ENCODE measurements around the gene HIF3A. TPM values are rescaled to one million over a fixed set of nuclear protein-coding genes. Genes with fewer than 3 reads are reported as not detected.
"Not testable (repeated sequence)": the region's sequence is repeated elsewhere in the genome, so short reads cannot be mapped to it uniquely, and the experiment has no call there.

HIF3A gene
- total RNA-seq, 1 donor from 2014 or later: 12.6 TPM

GRCh38 chr19:46309056-46309455 is 12.2 kb downstream of the HIF3A start:
- no peak overlapping the region for H3K9ac ChIP-seq (ENCODE audit: low read length)
- no peaks in the 10 kb centered on the region for H3K27me3 ChIP-seq (ENCODE audit: insufficient read depth, low read length)
- Mint-ChIP-seq H3K27me3 (ENCODE audit: low read depth, unreplicated experiment) (no peaks in the 10 kb centered on the region), H3K9me3 (ENCODE audit: unreplicated experiment) (peaks cover 26% of the 10 kb centered on the region), H3K4me3 (ENCODE audit: unreplicated experiment) (no peak overlapping the region), H3K4me1 (ENCODE audit: low read depth, unreplicated experiment) (no peaks in the 10 kb centered on the region), H3K27ac (ENCODE audit: unreplicated experiment) (no peak overlapping the region), H3K36me3 (ENCODE audit: low read depth, unreplicated experiment) (peaks cover 43% of the 10 kb centered on the region)
- no peak overlapping the region for H3K4me2 ChIP-seq (ENCODE audit: low read length)
- H3K79me2 ChIP-seq (ENCODE audit: insufficient read depth, low read length): no peaks in the 10 kb centered on the region
- H3K4me3 ChIP-seq (ENCODE audit: insufficient read depth, low read depth, low read length): no peak overlapping the region
- no peaks in the 10 kb centered on the region for H3K36me3 ChIP-seq (ENCODE audit: insufficient read depth, low read length)
- no peaks in the 10 kb centered on the region for H4K20me1 ChIP-seq (ENCODE audit: insufficient read depth, low read length)
- no peak for DNase-seq (ENCODE audit: low read depth)
- TF ChIP-seq CTCF (IDR thresholded peaks at IDR 0.05; ENCODE audit: insufficient read depth, low read depth, low read length) (no peak), EZH2 (IDR thresholded peaks at IDR 0.05; ENCODE audit: insufficient read depth, low read length) (no peak)
- no peak for FAIRE-seq
- H3K4me1 ChIP-seq (ENCODE audit: insufficient read depth, low read length): no peaks in the 10 kb centered on the region
- H3K27ac ChIP-seq (ENCODE audit: low read depth, low read length): no peak overlapping the region
- H2AFZ ChIP-seq (ENCODE audit: low read depth, low read length): no peak overlapping the region
- H3K9me3 ChIP-seq (ENCODE audit: insufficient read depth, low read depth, low read length): no peaks in the 10 kb centered on the region

- Histone ChIP-seq H4K20me1 (ENCODE audit: insufficient read depth, low read length) (no peaks in the 10 kb centered on the region), H3K36me3 (ENCODE audit: insufficient read depth, low read length) (no peaks in the 10 kb centered on the region), H3K79me2 (ENCODE audit: insufficient read depth, low read length) (no peaks in the 10 kb centered on the region), H3K27ac (ENCODE audit: low read depth, low read length) (no peak overlapping the region), H3K9me3 (ENCODE audit: insufficient read depth, low read depth, low read length) (no peaks in the 10 kb centered on the region), H3K9ac (ENCODE audit: low read length) (no peak overlapping the region), H3K4me2 (ENCODE audit: low read length) (no peak overlapping the region), H2AFZ (ENCODE audit: low read depth, low read length) (no peak overlapping the region), H3K4me3 (ENCODE audit: insufficient read depth, low read depth, low read length) (no peak overlapping the region), H3K4me1 (ENCODE audit: insufficient read depth, low read length) (no peaks in the 10 kb centered on the region), H3K27me3 (ENCODE audit: insufficient read depth, low read length) (no peaks in the 10 kb centered on the region)
- FAIRE-seq (no peak), DNase-seq (ENCODE audit: low read depth) (no peak)
- no peaks in the 10 kb centered on the region for H3K4me1 Mint-ChIP-seq (ENCODE audit: low read depth, unreplicated experiment)
- no peak overlapping the region for H3K4me3 Mint-ChIP-seq (ENCODE audit: unreplicated experiment)
- H3K27ac Mint-ChIP-seq (ENCODE audit: unreplicated experiment): no peak overlapping the region
- H3K27me3 Mint-ChIP-seq (ENCODE audit: low read depth, unreplicated experiment): no peaks in the 10 kb centered on the region
- H3K9me3 Mint-ChIP-seq (ENCODE audit: unreplicated experiment): peaks cover 14% of the 10 kb centered on the region
- no peak for TF ChIP-seq CTCF (IDR thresholded peaks at IDR 0.05; ENCODE audit: insufficient read depth, low read depth, low read length)
- TF ChIP-seq EZH2 (IDR thresholded peaks at IDR 0.05; ENCODE audit: insufficient read depth, low read length): no peak
- peaks cover 30% of the 10 kb centered on the region for H3K36me3 Mint-ChIP-seq (ENCODE audit: low read depth, unreplicated experiment)
These were observed 14.6 kb downstream of the HIF3A start for GRCh38 chr19:46311444-46311843.

GRCh38 chr19:46313540-46314469 is 17.0 kb downstream of the HIF3A start:
- H3K79me2 ChIP-seq (ENCODE audit: insufficient read depth, low read length); H3K27me3 Mint-ChIP-seq (ENCODE audit: low read depth, unreplicated experiment); FAIRE-seq; H3K9me3 ChIP-seq (ENCODE audit: insufficient read depth, low read depth, low read length); H3K27me3 ChIP-seq (ENCODE audit: insufficient read depth, low read length); H3K4me1 ChIP-seq (ENCODE audit: insufficient read depth, low read length); H3K27ac ChIP-seq (ENCODE audit: low read depth, low read length); H4K20me1 ChIP-seq (ENCODE audit: insufficient read depth, low read length); H3K4me2 ChIP-seq (ENCODE audit: low read length); DNase-seq (ENCODE audit: low read depth); H3K9me3 Mint-ChIP-seq (ENCODE audit: unreplicated experiment); H3K4me1 Mint-ChIP-seq (ENCODE audit: low read depth, unreplicated experiment); H3K4me3 ChIP-seq (ENCODE audit: insufficient read depth, low read depth, low read length); H2AFZ ChIP-seq (ENCODE audit: low read depth, low read length); H3K9ac ChIP-seq (ENCODE audit: low read length); H3K27ac Mint-ChIP-seq (ENCODE audit: unreplicated experiment); H3K36me3 ChIP-seq (ENCODE audit: insufficient read depth, low read length); H3K4me3 Mint-ChIP-seq (ENCODE audit: unreplicated experiment): not testable (repeated sequence)
- H3K36me3 Mint-ChIP-seq (ENCODE audit: low read depth, unreplicated experiment): peaks cover 24% of the 10 kb centered on the region

Measured in astrocyte (in vitro differentiated cells and primary cell).